SK-MEL-5 (cell line): ENCODE measurements around the gene OR6B2. TPM values are rescaled to one million over a fixed set of nuclear protein-coding genes. Genes with fewer than 3 reads are reported as not detected.
A peak's percentile ranks its signal among the peaks of the same experiment; 100 is the strongest.

Experiments used
- DNase-seq: peaks from one replicate; pipeline ENCODE4 v3.0.0-alpha.2; 2016; ENCODE audit warnings: low read depth, low spot score
- in situ Hi-C: cut with HindIII; loops from 2 replicates; pipeline ENCODE4 v1.10.0; 2016; ENCODE audit warnings: low sequenced_read_pairs, high pct_unique_total_duplicates, low pct_unique_long_range_greater_than_20kb
- polyA plus RNA-seq, 2 experiments: library from polyadenylated mRNA; depleted of rRNA; stranded (reverse); fragments of >200 nt; gene quantifications; 2 replicates each; pipeline ENCODE4 v1.2.3, GENCODE V29; 2015
- total RNA-seq: library from RNA; depleted of rRNA; stranded (reverse); fragments of >200 nt; shearing (Covaris generic); gene quantifications from 2 replicates; pipeline ENCODE4 v1.2.3, GENCODE V29; 2014; rRNA removed

Gene OR6B2
- not detected in 2 replicates for total RNA-seq
- not detected in 2 replicates for polyA plus RNA-seq (2015; cell fraction: cytosol; rRNA removed)
- polyA plus RNA-seq (2015; cell fraction: nucleus; rRNA removed) = not detected in 2 replicates

DNA sequence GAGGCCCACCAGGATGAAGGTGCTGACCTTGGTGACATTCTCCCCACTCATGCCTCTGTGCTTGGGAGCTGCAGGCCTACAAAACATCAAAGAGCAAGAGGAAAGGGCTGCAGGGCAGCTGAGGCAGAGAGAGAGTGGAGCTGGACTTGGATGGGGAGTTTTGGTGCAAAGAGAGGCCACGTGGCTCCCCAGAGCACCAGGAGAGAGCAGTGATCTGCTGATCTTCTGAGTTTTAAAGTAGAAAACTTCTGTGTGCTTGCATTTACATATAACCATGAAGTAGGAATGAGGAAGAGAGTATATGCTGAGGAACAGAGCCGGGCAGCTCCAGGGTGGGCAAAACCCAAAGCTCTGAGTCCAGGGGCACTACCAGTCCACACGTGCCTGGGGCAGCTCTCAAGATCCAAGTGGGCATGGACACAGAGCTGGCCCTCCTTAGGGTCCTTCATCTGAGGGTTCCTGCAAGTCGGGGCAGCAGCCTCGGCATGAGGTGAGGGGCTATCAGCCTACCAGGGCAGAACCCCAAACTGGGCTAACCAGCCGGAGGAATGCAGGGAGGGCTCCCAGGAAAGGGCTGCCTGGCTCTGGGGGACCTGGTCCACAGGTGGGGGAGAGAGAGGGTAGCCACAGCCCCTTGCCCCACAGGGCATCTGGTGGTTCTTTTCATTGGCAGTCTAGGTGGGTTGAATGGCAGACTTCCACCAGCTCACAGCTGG is at the start of gene OR6B2:
Gene OR6B2, minus strand, starts transcription at position 51 of the 716 bp plus-strand sequence. Its CDS starts 0 bp downstream, at position 51.
- no peak for DNase-seq
- in situ Hi-C loops = no loop called here

DNA sequence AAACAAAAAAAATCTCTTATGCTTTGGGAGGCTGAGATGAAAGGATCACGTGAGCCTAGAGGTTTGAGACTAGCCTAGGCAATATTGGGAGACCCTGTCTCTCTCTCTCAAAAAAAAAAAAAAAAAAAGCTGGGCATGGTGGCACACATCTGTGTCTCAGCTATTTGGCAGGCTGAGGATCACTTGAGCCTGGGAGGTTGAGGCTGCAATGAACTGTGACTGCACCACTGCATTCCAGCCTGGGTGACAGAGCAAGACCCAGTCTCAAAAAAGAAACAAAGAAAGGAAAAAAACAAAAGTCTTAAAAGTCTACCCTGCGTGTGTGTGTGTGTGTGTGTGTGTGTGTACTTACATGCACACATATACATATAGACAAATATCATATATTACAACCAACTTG is 48.4 kb upstream of the OR6B2 start:
- DNase-seq = no peak
- in situ Hi-C loops = no loop called here

DNA sequence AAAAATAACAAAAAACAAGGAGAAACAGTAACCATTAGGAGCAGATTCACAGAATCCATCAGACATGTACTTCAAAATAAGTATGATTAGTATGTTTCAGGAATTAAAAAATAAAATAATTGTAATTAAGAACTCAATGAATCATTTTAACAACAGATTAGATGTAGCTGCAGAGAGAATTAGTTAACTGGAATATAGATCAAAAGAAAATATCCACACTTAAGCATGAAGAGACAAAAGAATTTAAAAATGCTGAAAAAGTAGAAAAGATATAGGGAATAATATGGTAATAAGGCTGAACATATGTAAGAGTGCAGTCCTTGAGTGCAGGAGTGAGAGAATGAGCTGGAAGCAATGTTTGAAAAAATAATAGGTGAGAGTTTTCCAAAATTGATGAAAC is 47.2 kb upstream of the OR6B2 start:
- in situ Hi-C loops = no loop called here
- DNase-seq = no peak

DNA sequence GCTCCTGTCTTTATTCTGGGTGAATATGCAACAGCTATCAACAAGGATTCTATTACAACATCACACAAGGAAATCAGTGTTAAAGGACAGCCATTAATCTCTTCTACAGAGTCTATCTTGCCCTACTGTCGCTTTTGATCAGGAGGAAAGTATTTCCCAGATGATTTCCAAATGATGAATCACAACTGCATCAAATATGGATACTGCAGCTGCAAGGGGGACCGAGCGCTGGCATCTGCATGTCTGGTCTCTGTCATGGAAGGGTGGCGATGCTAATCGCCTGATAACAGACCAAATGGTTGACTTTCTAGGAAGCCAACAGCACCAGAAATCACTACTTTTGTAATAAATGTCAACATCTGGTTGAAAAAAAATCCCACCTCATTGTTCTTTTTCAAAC is 44.3 kb upstream of the OR6B2 start:
- DNase-seq = no peak
- in situ Hi-C loops = no loop called here

DNA sequence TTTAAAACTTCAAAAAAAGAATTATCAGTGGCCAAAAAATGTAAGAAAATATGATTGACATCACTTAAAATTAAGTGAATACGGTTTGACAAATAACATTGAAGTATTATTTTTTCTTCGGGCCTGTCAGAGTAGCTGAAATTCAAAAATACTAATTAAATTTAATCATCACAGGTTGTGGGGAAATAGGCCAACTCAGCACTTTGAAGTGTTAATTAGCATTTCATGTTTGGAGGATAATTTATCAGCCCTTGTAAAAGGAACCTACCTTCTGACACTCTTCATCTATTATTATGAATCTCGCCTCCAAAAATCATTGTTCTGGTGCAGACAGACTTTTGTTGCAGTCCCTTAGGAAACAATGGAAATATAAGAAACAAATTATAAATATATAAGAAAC is 40.7 kb upstream of the OR6B2 start:
- no peak for DNase-seq
- in situ Hi-C loops = no loop called here

DNA sequence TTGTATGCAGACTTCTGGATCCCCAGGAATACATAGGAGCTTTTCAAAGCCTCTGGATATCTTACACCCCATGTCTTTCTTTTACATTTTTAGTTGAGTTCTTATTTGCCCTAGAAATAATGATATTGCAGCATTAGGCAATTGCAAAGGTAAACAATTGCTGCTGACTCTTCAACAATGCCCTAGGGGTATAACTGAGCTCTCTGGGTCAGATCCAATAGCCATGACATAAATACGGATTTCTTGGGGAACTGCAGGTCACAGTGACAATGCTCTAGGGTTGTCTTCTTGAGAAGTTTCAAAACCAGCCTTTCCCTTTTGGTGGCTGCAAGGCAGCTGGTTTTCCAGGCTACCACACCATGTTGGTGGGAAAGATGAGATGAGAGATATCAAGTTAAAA is 39.6 kb upstream of the OR6B2 start:
- no peak for DNase-seq
- in situ Hi-C loops = no loop called here

DNA sequence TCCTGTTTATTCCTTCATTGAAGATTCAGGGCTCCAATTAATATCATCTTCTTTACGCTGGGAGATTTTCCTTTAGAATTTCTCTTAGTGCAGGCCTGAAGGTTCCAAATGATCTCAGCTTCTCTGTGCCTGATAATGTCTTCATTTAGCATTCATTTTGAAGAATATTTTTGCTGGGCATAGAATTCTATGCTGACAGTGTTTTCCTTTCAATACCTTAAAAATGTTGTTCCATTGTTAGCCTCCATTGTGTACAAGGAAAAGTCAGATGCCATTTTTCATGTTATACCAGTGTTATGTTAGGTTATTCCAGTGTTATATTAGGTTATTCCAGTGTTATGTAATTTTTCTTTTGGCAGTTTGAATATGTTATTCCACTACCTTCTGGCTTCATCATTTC is 38.0 kb upstream of the OR6B2 start:
- in situ Hi-C loops = no loop called here
- DNase-seq = no peak

DNA sequence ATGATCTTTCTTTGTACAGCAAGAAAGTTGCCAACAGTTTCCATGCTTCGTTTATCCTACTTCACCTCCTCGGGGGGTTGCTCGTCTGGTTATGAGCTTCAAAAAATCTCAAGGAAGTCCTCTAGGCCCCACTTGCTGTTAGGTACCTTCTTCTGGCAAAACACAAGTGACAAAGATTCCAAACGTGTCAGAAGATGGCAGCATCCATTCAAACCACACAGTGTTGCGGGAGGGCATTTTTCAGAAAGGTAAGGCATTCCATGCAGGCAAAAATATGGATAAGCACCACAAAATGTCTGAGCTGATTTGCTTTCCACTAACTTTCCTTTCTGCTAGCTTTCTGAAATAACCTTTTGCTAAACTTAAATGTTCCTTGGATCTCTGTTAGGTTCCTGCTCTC is 36.3 kb upstream of the OR6B2 start:
- no peak for DNase-seq
- in situ Hi-C loops = no loop called here

DNA sequence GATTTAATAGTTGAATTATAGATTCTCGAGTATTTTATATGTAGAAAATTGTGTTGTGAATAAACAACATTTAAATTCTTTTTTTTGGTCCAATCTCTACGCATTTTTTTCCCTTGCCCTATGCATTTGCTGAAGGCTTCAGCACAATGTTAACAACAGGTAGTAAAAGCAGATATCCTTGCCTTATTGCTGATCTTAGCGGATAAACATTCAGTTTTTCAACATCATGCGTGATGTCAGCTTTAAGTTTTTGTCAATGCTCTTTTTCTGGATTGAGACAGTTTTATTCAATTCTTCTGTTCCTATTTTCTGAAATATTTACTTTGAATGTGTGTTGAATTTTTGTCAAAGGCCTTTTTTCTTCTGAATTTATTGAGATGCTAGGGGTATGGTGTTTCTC is 34.7 kb upstream of the OR6B2 start:
- in situ Hi-C loops = no loop called here
- no peak for DNase-seq

DNA sequence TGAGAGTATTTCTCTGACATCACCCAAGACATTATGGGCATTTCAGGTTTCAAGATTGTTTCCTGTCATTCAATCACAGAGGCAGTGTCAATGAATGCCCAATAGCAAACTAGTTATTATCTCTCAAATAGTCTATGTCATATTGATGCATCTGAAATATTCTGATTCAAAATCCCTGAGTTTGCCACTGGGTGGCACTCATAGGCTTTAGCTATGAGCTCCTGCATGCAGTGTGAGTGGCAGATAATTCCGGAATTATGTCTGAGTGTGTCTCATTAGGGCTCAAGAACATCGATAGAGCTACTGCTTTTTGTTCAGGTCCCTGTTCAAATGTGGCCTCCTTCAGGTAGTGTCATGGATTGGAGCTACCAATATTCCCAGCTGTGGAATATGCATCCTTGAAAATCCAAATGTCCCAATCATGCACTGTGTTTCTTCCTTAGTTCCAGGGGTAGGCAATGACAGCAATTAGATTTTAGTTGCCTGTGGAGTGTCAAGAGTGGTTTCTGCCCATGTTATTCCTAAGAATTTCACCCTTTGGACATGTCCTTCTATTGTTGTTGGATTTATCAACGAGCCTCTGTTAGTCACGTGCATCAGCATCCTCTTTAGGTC is 30.9 kb upstream of the OR6B2 start:
- in situ Hi-C loops = no loop called here
- DNase-seq = peak; percentile 78

DNA sequence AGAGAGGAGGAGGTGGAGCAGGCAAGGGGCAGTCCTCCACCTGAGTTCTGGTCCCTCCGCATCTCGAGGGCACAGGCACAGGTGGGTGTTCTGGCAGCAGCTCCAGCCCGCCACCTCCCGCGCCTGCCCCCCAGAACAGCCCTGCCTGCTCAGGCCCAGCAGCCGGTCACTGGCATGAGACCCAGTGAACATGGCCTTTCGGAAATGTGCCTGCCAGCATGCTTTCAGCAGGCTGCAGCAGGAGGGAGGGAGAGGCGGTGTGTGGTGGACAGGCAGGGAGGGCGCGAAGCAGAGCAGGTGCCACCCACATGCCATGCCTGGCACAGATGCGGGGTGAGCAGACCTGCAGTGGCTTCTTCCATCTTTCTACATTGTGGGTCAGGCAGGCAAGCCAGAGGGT is 26.4 kb upstream of the OR6B2 start:
- in situ Hi-C loops = no loop called here
- no peak for DNase-seq

DNA sequence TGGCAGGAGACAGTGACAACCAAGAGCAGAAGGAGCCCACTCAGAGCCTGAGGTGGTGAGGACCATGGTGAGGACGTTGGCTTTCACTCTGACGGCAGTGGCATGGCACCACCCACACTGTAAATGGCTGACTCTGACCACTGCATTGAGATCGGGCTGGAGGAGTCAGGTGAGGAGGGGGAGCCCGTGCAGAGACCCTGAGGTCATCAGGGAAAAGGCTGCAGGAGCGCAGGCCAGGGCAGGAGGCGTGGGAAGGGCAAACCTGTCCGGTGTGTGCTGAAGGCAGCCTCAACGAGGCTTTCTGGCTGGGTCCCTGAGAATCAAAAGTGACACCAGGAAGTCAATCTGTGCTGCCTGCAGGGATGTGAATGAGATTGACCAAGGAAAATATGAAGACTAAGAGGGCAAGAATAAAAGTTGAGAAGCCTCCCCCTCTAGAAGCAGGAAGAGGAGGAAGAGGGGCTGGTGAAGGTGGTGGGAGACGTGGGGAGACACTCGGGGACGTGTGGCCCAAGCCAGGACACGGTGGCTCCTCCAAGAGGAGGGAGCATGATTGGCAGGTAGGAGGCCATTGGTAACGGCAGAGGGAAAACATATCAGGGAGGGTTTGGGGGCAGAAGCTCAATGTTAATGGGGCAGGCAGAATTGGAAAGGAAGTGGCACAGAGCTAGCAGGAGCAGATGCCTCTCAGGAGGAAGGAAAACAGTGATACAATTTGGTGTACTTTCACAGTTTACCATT is 25.1 kb upstream of the OR6B2 start:
- in situ Hi-C loops = no loop called here

DNA sequence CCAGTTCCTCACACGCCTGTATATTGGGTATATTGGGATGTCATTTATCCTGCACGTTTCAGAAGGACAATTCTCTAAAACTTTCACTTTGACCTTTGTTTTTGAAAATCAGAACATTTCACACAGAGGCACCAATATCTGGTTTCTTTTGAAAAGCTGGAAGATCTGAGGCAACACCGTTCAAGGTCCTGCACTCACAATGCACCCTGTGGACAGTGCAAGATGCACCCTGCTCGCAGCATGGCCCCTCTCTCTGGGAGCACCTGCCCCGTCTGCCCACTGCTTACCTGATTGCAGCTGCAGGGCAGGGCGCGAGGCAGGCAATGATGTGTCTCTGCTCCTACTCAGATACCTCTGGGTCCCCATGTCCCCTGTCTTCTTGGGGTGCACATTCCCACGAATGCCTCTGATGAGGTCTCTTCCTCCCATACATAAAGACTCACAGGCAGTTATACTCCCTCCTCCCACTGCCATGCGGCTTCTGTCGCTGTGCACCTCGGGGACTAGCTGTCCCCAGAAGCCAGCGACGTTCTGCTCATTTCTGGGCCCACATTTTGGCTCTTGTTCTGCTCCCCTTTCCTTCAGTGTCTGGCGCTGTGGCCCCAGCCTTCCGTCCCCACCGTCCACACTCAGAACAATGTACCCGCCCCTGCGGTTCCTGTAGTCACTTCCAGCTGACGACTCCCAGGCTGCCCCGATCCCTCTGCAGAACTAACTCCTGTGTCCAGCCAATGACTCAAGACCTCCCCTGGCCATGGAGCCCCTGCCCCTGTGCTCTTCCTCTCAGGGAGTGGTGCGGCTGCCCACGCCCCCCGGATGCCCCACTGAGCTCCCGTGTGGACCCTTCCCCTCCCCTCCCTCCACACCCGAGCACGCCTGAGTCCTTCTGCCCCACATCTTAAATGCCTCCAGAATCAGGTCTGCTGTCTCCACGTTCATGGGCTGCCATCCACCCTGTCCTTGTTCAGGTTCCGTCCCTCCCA is 23.2 kb upstream of the OR6B2 start, which contains the start of gene OR6B3:
Gene OR6B3, minus strand, starts transcription at position 349 of the 983 bp plus-strand sequence.
- DNase-seq = no peak
- in situ Hi-C loops = no loop called here

More for the DNA sequence above, 25.1 kb upstream of the OR6B2 start:
- no peak for DNase-seq

DNA sequence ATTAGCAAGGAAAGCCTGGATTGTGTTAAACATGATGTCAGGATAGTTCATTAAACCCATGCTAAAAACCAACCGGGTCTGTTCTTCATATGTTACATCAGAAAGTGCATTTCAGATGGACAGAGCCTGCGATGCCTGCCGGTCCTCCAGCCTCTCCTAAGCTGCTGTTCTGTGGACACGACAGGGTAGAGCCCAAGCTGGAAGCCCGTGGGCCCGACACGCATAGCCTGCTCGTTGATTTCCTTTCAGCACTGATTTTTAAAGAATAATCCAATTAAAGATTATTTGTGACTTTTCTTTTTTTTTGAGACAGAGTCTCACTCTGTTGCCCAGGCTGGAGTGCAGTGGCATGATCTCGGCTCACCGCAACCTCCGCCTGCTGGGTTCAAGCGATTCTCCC is 22.3 kb upstream of the OR6B2 start:
- no peak for DNase-seq
- in situ Hi-C loops = no loop called here

DNA sequence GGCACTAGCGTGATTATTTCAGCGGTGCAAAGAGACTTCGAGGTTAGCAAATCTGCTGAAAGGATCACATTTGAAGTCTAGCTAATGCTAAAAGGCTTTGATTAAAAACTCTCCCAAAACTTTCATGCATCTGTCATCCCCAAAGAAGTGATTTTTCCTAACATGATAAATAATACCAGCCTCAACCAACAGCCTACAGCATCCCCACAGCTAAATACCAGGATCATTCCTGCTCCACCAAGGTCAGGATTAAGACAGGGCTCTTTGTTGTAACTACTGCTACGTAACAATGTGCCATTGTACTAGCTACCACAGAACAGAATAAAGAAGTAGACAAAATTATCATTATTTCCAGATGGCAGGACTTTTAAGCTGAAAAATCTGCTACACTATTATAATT is 21.5 kb upstream of the OR6B2 start:
- in situ Hi-C loops = no loop called here
- peak; percentile 87 for DNase-seq

DNA sequence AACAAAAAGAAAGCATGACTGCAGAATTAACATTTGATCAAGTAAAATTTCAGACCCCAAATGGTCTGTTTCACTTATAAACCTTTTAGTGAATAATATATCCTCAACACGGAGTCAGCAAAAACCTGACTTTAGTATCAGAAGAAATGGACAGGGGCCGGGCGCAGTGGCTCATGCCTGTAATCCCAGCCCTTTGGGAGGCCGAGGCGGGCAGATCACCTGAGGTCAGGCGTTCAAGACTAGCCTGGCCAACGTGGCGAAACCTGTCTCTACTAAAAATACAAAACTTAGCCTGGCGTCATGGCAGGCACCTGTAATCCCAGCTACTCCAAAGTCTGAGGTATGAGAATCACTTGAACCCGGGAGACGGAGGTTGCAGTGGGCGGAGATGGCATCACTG is 20.0 kb upstream of the OR6B2 start:
- no peak for DNase-seq
- in situ Hi-C loops = no loop called here

DNA sequence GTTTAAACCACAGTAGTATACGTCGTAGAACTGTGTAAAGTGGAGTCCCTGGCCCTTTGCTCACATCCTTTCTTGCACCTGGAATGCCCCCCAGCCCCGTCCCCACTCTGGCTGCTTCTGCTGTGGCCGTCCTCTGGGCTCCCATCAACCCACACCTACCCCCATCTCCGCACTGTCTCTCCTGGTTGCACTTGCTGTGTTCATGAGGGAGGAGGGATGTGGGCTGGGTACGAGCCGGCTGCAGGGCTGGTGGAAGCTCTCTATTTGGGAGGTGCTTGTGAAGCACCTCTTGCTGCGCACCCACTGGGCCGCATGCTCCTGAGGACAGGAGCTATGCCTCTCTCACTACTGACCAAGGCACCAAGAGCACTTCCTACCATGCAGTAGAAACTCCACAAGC is 18.0 kb upstream of the OR6B2 start:
- in situ Hi-C loops = no loop called here
- no peak for DNase-seq
